ENCODE measurements around the gene SLC12A3. TPM values are rescaled to one million over a fixed set of nuclear protein-coding genes. Genes with fewer than 3 reads are reported as not detected.

The SLC12A3 gene
- under 1 TPM in 6 of 12 donors, not detected in 6; 0.07 to 0.22 (median 0.15) TPM for polyA plus RNA-seq (ENCODE audit: insufficient read length in 12 of 12)
- long read RNA-seq, donor 1: 0 reads
- long read RNA-seq, donor 2: 0 reads
- long read RNA-seq, donor 3: 0 reads
- long read RNA-seq, donor 4: 0 reads
- long read RNA-seq, donor 5: 0 reads
- long read RNA-seq, donor 6: 0 reads
- long read RNA-seq, donor 7: 0 reads
- long read RNA-seq, donor 8: 0 reads
- long read RNA-seq, donor 9: 0 reads
- long read RNA-seq, donor 10: 0 reads
- long read RNA-seq, donor 11: 0 reads

DNA sequence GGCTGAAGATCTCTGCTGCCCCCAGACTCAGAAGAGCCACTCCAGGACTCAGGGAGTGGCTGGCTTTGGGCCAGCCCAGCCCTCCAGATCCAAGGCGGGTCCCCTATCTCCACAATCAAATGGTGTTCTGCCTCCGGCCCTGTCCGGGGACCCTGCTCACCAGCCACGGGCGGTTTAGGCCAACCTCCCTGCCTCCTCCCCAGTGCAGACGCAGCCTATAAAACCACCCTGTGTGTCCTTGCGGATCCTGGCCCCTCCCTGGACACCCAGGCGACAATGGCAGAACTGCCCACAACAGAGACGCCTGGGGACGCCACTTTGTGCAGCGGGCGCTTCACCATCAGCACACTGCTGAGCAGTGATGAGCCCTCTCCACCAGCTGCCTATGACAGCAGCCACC is at the start of gene SLC12A3:
SLC12A3 (plus strand) TSS at position 248 of the 400 bp plus-strand sequence; CDS start at position 277, 29 bp downstream.
- no peak for DNase-seq

GRCh38 chr16:56815721-56816120 is 49.3 kb upstream of the SLC12A3 start:
- no peak for DNase-seq

- no peak for DNase-seq
These were observed 48.0 kb upstream of the SLC12A3 start for GRCh38 chr16:56817056-56817455.

DNA sequence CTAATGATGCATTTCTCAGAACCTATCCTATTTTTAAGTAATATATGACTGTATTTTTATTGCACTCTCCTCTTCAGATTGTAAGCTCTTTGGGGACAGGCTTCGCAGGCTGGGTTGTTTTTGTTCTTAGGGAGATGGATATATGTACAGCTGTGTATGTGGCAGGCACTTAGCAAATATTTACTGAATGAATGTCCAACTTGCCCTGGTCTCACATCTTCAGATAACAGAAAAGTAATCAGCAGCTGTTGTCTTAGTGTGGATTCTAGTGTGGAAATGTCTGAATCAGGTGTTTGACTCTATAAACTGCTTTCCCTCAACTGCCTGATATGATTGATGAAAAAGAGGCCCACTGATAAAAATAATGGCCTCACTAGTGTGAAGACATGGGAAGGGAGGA is 47.1 kb upstream of the SLC12A3 start:
- no peak for DNase-seq

- no peak for DNase-seq
These were observed 41.8 kb upstream of the SLC12A3 start for GRCh38 chr16:56823081-56823733.

- DNase-seq: no peak
These were observed 40.7 kb upstream of the SLC12A3 start for GRCh38 chr16:56824331-56824730.

- DNase-seq: no peak
These were observed 40.2 kb upstream of the SLC12A3 start for GRCh38 chr16:56824804-56825203.

GRCh38 chr16:56825826-56826225 is 39.2 kb upstream of the SLC12A3 start:
- DNase-seq: no peak

GRCh38 chr16:56828647-56829046 is 36.4 kb upstream of the SLC12A3 start:
- no peak for DNase-seq

- DNase-seq: no peak
These were observed 34.3 kb upstream of the SLC12A3 start for GRCh38 chr16:56830669-56831068.

DNA sequence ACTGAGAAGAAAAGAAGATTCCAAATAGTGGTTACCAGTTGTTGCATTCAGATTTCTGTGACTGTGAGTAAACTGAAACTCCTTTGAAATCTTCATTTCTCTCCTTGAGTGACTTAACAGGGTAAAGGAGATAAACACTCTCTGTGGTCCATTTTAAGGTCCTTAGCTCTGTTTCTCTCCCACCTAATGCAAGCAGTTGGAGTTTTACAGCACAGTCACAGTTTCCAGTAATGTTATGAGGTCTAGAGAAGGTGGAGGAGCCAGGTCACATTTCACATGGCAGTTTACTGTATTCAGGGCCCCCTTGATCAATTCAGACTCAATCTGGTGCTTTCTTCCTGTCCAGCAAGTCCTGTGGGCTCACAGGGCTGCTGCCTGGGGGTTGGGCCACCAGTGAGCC is 32.2 kb upstream of the SLC12A3 start:
- no peak for DNase-seq

GRCh38 chr16:56833243-56833970 is 31.6 kb upstream of the SLC12A3 start:
- no peak for DNase-seq

- no peak for DNase-seq
These were observed 29.7 kb upstream of the SLC12A3 start for GRCh38 chr16:56835320-56835719.

DNA sequence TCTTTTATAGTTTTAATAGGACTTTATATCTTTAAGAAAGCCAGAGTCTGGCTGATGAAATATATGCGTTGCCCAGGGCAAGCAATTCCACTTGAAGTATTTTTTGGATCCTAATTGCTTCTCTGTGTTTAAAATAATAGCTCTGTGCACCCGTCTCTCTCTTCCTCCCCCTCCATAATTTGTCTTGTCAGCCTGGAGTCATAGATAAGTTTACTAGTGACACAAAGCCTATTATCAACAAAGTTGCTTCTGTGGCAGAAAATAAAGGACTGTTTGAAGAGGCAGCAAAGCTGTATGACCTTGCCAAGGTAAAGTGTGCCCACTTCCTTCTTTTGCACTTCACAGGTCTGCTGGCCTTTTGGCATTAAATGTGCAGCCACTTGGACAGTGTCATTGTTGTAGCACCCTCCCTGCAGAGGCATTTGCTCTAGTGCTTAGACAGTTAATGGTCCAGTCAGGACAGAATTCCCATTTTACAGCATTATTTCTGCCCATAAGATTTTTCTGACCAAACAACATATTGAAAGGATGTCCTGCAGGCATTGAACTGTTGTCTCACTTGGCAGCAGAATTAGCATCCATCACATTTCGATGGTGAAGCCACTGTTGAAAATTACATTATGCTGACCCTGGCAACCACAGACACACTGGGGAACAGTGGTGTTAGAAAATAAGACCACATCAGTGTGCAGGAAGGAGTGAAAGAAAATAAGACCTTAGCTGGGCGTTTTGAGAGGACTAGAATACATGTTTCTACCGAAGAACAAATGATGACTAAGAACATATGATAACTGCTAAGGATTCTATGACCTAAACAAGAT is 28.4 kb upstream of the SLC12A3 start:
- DNase-seq: no peak

- DNase-seq: no peak
These were observed 26.2 kb upstream of the SLC12A3 start for GRCh38 chr16:56838622-56839337.

DNA sequence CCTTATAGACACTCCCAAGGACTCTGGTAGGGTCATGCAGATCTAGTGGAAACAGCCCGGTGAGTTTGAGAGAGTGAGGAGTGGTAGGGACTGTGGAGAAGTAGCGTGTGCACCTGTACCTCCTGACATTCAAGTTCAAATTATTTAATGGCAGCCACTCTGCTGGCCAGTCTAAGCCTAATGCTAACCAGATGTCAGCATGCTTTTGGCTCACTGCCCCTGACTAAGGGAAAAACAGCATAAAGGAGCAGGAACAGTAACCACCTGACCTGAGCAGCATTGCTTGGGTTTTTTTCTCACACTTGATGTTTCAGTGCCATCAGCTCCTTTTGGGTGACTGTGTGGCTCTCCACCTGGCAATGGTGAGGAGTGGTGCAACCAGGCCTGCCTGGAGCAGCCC is 23.8 kb upstream of the SLC12A3 start:
- peak; percentile 72 for DNase-seq

DNA sequence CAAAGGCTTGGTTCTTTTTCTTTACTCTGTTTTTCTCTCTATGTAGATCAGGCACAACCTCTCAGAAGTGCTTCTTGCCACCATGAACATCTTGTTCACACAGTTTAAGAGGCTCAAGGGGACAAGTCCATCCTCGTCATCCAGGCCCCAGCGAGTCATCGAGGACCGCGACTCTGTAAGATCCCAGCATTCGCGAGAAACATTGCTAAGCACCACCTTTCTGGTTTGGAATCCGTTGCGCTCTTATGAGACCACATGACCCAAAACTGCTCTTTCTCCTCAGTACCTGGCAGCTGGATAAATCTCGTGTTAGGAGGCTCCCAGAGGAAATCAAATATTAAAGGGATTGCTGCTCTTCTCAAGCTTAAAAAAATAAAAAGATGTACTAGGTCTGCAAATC is 23.3 kb upstream of the SLC12A3 start:
- no peak for DNase-seq

- DNase-seq: no peak
These were observed 22.9 kb upstream of the SLC12A3 start for GRCh38 chr16:56842133-56842532.

GRCh38 chr16:56844056-56844455 is 21.0 kb upstream of the SLC12A3 start:
- DNase-seq: no peak

DNA sequence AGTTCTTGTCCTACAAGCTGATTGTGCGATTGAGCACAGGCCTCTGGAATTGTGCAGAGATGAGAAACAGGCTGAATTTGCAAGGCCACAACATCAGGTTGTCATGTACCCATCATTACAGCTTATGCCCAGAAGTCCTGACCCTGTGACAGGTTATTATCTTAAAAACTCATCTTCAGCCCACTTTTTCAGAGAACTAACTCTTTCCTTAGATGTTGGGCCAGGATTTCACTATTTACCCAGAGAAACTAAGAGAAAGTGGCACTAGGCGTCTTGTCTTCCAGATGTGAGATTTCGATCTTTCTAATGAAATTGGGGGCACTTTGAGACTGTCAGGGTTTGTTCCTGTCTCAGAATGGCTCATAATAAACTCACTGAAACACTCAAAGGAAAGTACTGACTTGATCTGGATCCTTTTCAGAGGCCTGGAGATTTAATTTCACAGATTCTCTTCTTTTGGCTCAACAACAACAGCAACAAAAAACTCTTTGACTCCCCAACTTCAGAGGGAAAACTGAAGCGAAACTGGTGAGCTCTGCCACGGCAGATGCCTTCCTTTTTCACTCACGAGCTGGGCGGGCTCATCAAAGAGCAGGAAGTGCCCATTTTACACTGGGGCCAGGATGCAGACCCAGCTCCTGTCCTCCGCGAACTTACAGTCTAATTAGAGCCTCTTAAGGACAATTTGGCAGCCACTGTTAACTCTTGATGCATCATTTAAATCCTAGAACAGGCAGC is 17.7 kb upstream of the SLC12A3 start:
- DNase-seq: no peak

All from muscle of arm (tissue), 14 donors.